Measurements from ENCODE around the gene CTSL.
A peak's percentile ranks its signal among the peaks of the same experiment; 100 is the strongest.

Gene CTSL

GRCh38 chr9:87701491-87701890 is 24.4 kb upstream of the CTSL start:
- no peak for DNase-seq

- DNase-seq = no peak
Observed at GRCh38 chr9:87701931-87702421, 23.9 kb upstream of the CTSL start.

- DNase-seq = no peak
Observed at GRCh38 chr9:87702921-87703320, 23.0 kb upstream of the CTSL start.

GRCh38 chr9:87703636-87704276 is 22.2 kb upstream of the CTSL start:
- no peak for DNase-seq

- DNase-seq = no peak
Observed at GRCh38 chr9:87704342-87704741, 21.6 kb upstream of the CTSL start.

- no peak for DNase-seq
Observed at GRCh38 chr9:87706066-87706739, 19.7 kb upstream of the CTSL start.

- no peak for DNase-seq
Observed at GRCh38 chr9:87707805-87708506, 18.0 kb upstream of the CTSL start.

GRCh38 chr9:87708546-87708945 is 17.4 kb upstream of the CTSL start:
- DNase-seq = no peak

GRCh38 chr9:87708986-87709728 is 16.8 kb upstream of the CTSL start:
- DNase-seq = peak in 1 of 5 donors; percentile 51

GRCh38 chr9:87710443-87710842 is 15.5 kb upstream of the CTSL start:
- no peak for DNase-seq

- DNase-seq = no peak
Observed at GRCh38 chr9:87711857-87712800, 13.8 kb upstream of the CTSL start.

- DNase-seq = no peak
Observed at GRCh38 chr9:87712801-87713277, 13.1 kb upstream of the CTSL start.

GRCh38 chr9:87713278-87713987 is 12.5 kb upstream of the CTSL start:
- DNase-seq = peak in 1 of 5 donors; percentile 72

- DNase-seq = no peak
Observed at GRCh38 chr9:87713988-87714330, 12.0 kb upstream of the CTSL start.

- DNase-seq = no peak
Observed at GRCh38 chr9:87714819-87715218, 11.1 kb upstream of the CTSL start.

- DNase-seq = no peak
Observed at GRCh38 chr9:87716141-87716540, 9.8 kb upstream of the CTSL start.

GRCh38 chr9:87717456-87717855 is 8.5 kb upstream of the CTSL start:
- DNase-seq = no peak

GRCh38 chr9:87718231-87718630 is 7.7 kb upstream of the CTSL start:
- DNase-seq = no peak

GRCh38 chr9:87718852-87719612 is 6.9 kb upstream of the CTSL start:
- no peak for DNase-seq

- DNase-seq = no peak
Observed at GRCh38 chr9:87720173-87720572, 5.7 kb upstream of the CTSL start.

Data from T-helper 1 cell (primary cell).